ENCODE results near the gene TPGS1.
A peak's percentile ranks its signal among the peaks of the same experiment; 100 is the strongest.

The TPGS1 gene

GRCh38 chr19:530134-531008 lies 23.1 kb downstream of the TPGS1 start:
- peaks cover 6% of the 10 kb centered on the region; the same call in 1 of the 2 replicates for H4K20me1 ChIP-seq (ENCODE audit: insufficient read depth)
- peaks cover 17% of the 10 kb centered on the region; the same call in 1 of the 2 replicates for H3K79me2 ChIP-seq (ENCODE audit: insufficient read depth, low read depth)
- H3K27ac ChIP-seq = no peak overlapping the region
- no peak overlapping the region for H3K4me3 ChIP-seq (IDR thresholded peaks at IDR 0.05; ENCODE audit: insufficient read depth, low read depth, low read length)
- H3K36me3 ChIP-seq (ENCODE audit: insufficient read depth) = no peaks in the 10 kb centered on the region
- H2AFZ ChIP-seq (ENCODE audit: low read depth) = peak overlapping the region; percentile 91
- H3K9ac ChIP-seq = peak overlapping the region; percentile 39; the same call in 1 of the 2 replicates
- H3K4me2 ChIP-seq = peak overlapping the region; percentile 39; the same call in 1 of the 2 replicates
- TF ChIP-seq CTCF (conservative IDR thresholded peaks at IDR 0.05; ENCODE audit: low read depth, low read length) = no peak
- peaks cover 19% of the 10 kb centered on the region for H3K4me1 ChIP-seq (ENCODE audit: low read depth, poor library complexity, severe bottlenecking)
- peaks cover 25% of the 10 kb centered on the region for H3K27me3 ChIP-seq (ENCODE audit: insufficient read depth, low read depth)

GRCh38 chr19:531009-531752 lies 23.9 kb downstream of the TPGS1 start:
- Histone ChIP-seq H3K4me1 (ENCODE audit: low read depth, poor library complexity, severe bottlenecking) (peaks cover 19% of the 10 kb centered on the region), H3K4me2 (peak overlapping the region; percentile 39; the same call in 1 of the 2 replicates), H3K27me3 (ENCODE audit: insufficient read depth, low read depth) (peaks cover 21% of the 10 kb centered on the region), H3K4me3 (IDR thresholded peaks at IDR 0.05; ENCODE audit: insufficient read depth, low read depth, low read length) (no peak overlapping the region), H4K20me1 (ENCODE audit: insufficient read depth) (peaks cover 6% of the 10 kb centered on the region; the same call in 1 of the 2 replicates), H2AFZ (ENCODE audit: low read depth) (peak overlapping the region; percentile 91), H3K36me3 (ENCODE audit: insufficient read depth) (no peaks in the 10 kb centered on the region), H3K79me2 (ENCODE audit: insufficient read depth, low read depth) (peaks cover 17% of the 10 kb centered on the region; the same call in 1 of the 2 replicates), H3K27ac (no peak overlapping the region), H3K9ac (peak overlapping the region; percentile 39; the same call in 1 of the 2 replicates)
- no peak for TF ChIP-seq CTCF (conservative IDR thresholded peaks at IDR 0.05; ENCODE audit: low read depth, low read length)

GRCh38 chr19:531753-532560 lies 24.7 kb downstream of the TPGS1 start, which contains the start of gene CDC34:
Gene CDC34, plus strand, starts transcription at chr19:531760. Its CDS starts 172 bp downstream, at chr19:531932.
- H3K27me3 ChIP-seq (ENCODE audit: insufficient read depth, low read depth) = peaks cover 14% of the 10 kb centered on the region
- no peak for TF ChIP-seq CTCF (conservative IDR thresholded peaks at IDR 0.05; ENCODE audit: low read depth, low read length)
- peaks cover 17% of the 10 kb centered on the region for H3K4me1 ChIP-seq (ENCODE audit: low read depth, poor library complexity, severe bottlenecking)
- H3K79me2 ChIP-seq (ENCODE audit: insufficient read depth, low read depth) = peaks cover 17% of the 10 kb centered on the region; the same call in 1 of the 2 replicates
- peaks cover 6% of the 10 kb centered on the region; the same call in 1 of the 2 replicates for H4K20me1 ChIP-seq (ENCODE audit: insufficient read depth)
- H3K36me3 ChIP-seq (ENCODE audit: insufficient read depth) = no peaks in the 10 kb centered on the region
- peak within 1 kb of the TSS; percentile 96 for H3K4me2 ChIP-seq
- H3K4me3 ChIP-seq (IDR thresholded peaks at IDR 0.05; ENCODE audit: insufficient read depth, low read depth, low read length) = no peak within 1 kb of the TSS
- H3K27ac ChIP-seq = no peak within 1 kb of the TSS; the same call in 1 of the 2 replicates
- H3K9ac ChIP-seq = peak within 1 kb of the TSS; percentile 40; the same call in 1 of the 2 replicates
- peak within 1 kb of the TSS; percentile 91 for H2AFZ ChIP-seq (ENCODE audit: low read depth)

Data from KMS-11 (cell line).